ACC112 (cell line): Measurements from ENCODE around the gene PPP1CB.

ENCODE experiments used
- H2AFZ ChIP-seq: fragments of 200-600 bp; sonication (generic); one replicate; pipeline ENCODE4 v1.6.0; 2017; ENCODE audit warnings: antibody characterized with exemption, low read length; ENCODE audit not compliant: unreplicated experiment
- H3K27ac ChIP-seq: fragments of 200-600 bp; sonication (generic); 2 replicates; pipeline ENCODE4 v1.5.1; 2014; ENCODE audit warnings: low read depth, mild to moderate bottlenecking, antibody characterized with exemption, low read length, moderate library complexity
- H3K27me3 ChIP-seq: fragments of 200-600 bp; sonication (generic); 2 replicates; pipeline ENCODE4 v1.6.1; 2014; ENCODE audit warnings: mild to moderate bottlenecking, antibody characterized with exemption, low read length, moderate library complexity, mixed read lengths; ENCODE audit not compliant: insufficient read depth
- H3K36me3 ChIP-seq: fragments of 200-600 bp; sonication (generic); 2 replicates; pipeline ENCODE4 v1.6.1; 2016; ENCODE audit warnings: mild to moderate bottlenecking, antibody characterized with exemption, low read length, moderate library complexity, mixed read lengths; ENCODE audit not compliant: insufficient read depth
- H3K4me1 ChIP-seq: fragments of 200-600 bp; sonication (generic); one replicate; pipeline ENCODE4 v1.6.1; 2016; ENCODE audit warnings: low read length, mixed read lengths; ENCODE audit not compliant: insufficient read depth, unreplicated experiment, control insufficient read depth
- H3K4me3 ChIP-seq: fragments of 200-600 bp; sonication (generic); 2 replicates; pipeline ENCODE4 v1.5.1; 2014; ENCODE audit warnings: mild to moderate bottlenecking, low read depth, low read length
- H3K79me2 ChIP-seq: fragments of 200-600 bp; sonication (generic); one replicate; pipeline ENCODE4 v1.6.0; 2016; ENCODE audit warnings: low read length; ENCODE audit not compliant: control insufficient read depth, unreplicated experiment, insufficient read depth

Gene PPP1CB

DNA sequence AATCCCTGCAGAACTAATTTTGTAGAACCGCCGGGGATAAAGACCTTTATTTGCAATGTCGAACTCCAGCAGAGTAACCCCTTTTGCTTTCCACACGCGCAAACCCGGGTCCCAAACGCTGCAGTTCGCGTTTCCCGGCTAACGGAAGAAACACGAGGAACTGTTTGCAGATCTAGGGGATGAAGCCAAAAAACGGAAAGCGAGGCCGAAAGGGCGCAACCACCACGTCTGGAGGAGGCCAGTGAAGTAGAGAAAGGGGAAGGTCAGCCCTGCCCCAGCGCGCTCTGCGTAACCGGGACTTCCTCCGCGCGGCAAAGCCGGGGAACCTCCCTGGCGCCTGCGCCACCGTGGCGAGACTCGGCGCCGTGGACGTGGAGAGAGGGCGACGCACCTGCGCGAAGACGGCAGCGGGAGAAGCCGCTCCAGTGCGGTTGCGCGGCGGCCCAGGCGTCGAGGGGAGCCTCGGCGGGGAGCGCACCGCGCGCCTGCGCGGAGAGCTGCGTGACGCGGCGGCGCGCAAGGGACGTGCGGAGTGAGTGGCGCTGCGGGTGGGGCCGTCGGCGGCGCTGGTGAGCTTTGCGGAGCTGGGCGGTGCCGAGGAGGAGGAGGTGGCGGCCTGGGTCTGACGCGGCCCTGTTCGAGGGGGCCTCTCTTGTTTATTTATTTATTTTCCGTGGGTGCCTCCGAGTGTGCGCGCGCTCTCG, at the start of gene PPP1CB:
Gene PPP1CB, plus strand, starts transcription at position 579 of the 704 bp plus-strand sequence. CDS start 295 bp downstream, outside the sequence.
- H2AFZ ChIP-seq: peak within 1 kb of the TSS; percentile 77
- peaks cover 41% of the 10 kb centered on the region for H3K4me1 ChIP-seq
- no peaks in the 10 kb centered on the region for H3K27me3 ChIP-seq
- H3K79me2 ChIP-seq: peaks cover 48% of the 10 kb centered on the region
- H3K4me3 ChIP-seq: peak within 1 kb of the TSS; percentile 99
- peak within 1 kb of the TSS; percentile 90 for H3K27ac ChIP-seq
- H3K36me3 ChIP-seq: no peaks in the 10 kb centered on the region

DNA sequence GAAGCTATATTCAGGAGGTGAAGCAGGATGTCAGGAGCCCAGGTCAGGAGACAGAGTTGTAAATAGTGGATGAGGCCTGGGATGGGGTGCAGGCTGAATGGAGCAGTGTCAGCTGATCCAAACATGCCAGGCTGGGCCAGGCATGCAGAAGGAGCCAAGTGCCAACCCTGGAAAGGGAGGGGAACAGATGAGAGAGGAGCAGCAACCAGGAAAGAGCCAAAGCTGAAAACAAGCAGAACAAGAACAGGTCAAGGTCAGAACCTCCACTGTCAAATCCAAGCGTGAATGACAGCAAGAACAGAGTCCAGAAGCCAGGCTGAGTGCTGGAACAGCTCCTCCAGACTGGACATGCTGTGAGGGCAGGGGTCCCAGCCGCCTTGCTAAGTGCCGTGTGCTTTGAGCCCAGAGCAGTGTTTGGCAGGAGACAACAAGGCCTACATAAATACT, 49.2 kb upstream of the PPP1CB start:
- Histone ChIP-seq H3K79me2 (no peaks in the 10 kb centered on the region), H3K4me3 (no peak overlapping the region), H3K36me3 (no peaks in the 10 kb centered on the region), H3K27me3 (no peaks in the 10 kb centered on the region), H3K4me1 (no peaks in the 10 kb centered on the region), H3K27ac (no peak overlapping the region), H2AFZ (no peak overlapping the region)

DNA sequence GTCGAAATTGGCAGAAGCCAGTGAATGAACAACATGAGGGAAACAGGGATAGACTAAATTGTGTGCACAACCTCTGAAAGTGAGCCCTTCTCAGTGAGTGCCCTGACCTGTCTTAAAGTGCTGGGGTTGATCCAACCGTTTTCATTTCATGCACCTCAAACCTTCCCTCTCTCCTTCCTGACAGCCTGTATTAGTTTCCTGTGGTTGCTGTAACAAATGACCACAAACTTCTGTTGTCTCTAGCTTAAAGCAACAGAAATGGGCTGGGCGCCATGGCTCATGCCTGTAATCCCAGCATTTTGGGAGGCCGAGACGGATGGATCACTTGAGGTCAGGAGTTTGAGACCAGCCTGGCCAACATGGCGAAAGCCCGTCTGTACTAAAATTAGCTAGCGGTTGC, 48.8 kb upstream of the PPP1CB start:
- Histone ChIP-seq H3K79me2 (no peaks in the 10 kb centered on the region), H3K36me3 (no peaks in the 10 kb centered on the region), H3K27me3 (no peaks in the 10 kb centered on the region), H3K27ac (no peak overlapping the region), H3K4me3 (no peak overlapping the region), H2AFZ (no peak overlapping the region), H3K4me1 (no peaks in the 10 kb centered on the region)

DNA sequence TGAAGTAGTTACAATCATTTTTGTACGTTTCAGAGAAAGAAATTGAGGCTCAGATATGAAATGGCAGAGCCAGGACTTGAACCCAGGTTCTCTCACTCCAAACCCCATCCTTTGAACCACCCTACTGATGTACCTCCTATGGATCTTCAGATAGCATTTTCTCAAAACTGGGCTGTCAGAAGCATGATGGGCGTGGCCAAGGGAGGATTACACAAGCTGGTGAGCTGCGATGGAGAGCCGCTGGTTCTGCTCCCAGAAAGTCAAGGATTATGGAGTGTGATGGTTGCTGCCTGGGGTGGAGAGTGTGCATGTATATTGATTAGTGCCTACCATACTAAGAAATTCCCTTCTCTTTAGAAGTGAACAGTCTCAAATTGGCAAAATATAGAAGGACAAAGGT, 47.0 kb upstream of the PPP1CB start:
- H3K27me3 ChIP-seq: no peaks in the 10 kb centered on the region
- H3K4me1 ChIP-seq: no peaks in the 10 kb centered on the region
- no peaks in the 10 kb centered on the region for H3K79me2 ChIP-seq
- H3K36me3 ChIP-seq: no peaks in the 10 kb centered on the region
- no peak overlapping the region for H3K4me3 ChIP-seq
- H3K27ac ChIP-seq: no peak overlapping the region
- H2AFZ ChIP-seq: no peak overlapping the region

DNA sequence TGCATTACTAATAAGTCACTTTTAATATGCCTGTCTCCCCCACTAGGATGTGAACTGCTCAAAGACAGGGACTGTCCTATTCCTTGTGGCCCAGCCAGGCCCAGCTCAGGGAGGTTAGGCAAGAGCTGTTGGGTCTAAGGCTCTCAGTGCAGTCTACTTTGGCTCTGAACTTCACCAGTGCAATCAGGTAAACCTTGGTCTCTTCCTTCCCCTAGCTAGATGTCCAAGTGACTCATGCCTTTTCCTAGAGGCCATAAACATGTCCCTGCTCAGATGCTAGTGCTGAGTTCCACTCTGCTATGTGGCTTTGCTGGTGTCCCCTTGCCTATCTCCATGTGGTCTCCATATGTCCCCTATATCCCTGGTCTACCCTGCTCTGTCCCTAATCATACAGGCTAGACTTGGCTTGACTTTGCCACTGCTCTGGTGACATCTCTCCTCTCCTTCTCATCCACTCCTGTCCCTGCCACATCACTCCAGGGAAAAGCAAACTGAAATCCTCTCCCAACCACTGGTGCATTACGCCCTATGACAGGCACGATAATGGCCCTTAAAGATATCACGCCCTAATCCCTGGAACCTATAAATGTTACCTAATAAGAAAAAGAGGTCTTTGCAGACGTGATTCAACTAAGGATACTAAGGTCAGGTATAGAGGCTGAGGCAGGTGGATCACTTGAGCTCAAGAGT, 45.7 kb upstream of the PPP1CB start:
- no peaks in the 10 kb centered on the region for H3K36me3 ChIP-seq
- H3K79me2 ChIP-seq: no peaks in the 10 kb centered on the region
- H2AFZ ChIP-seq: no peak overlapping the region
- no peak overlapping the region for H3K27ac ChIP-seq
- no peaks in the 10 kb centered on the region for H3K4me1 ChIP-seq
- H3K4me3 ChIP-seq: no peak overlapping the region
- H3K27me3 ChIP-seq: no peaks in the 10 kb centered on the region

DNA sequence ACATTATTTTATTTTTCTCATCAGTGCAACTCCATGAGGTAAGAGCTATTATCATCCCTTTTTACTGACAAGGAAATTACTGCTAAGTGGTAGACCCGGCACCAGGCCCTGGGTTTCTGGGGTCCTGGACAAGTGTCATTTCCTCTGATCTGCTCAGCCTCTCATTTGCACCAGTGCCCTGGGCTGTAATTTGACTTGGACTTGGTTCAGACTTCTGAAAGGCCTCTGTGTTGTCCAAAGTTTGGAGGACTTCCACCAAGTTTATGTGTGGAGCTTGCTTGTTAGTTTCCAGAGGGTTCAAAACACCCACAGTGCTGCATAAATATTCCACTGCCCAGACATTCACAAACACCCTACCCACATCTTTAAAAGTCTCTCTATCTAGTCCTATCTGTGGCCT, 44.0 kb upstream of the PPP1CB start:
- Histone ChIP-seq H3K79me2 (no peaks in the 10 kb centered on the region), H2AFZ (no peak overlapping the region), H3K27me3 (no peaks in the 10 kb centered on the region), H3K4me3 (no peak overlapping the region), H3K36me3 (no peaks in the 10 kb centered on the region), H3K4me1 (peaks cover 3% of the 10 kb centered on the region), H3K27ac (no peak overlapping the region)

DNA sequence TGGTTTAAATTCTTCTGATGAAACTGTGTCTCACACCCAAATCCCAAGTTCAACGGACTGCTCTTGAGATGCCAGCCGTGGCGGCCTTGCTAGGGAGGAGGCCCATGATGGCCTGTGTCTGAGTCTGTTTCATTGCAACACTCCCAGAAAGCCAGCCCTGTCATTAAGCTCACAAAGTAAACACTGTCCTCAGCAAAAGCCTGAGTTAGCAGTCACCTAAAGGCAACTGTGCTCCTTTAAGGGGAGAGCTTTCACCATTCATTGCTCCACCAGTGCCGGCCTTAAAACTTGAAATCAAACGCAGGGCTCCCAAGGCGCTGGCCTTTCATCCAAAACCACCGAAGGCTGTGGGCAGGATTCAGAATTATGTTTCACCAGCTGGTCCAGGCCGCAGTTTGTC, 42.5 kb upstream of the PPP1CB start:
- no peaks in the 10 kb centered on the region for H3K79me2 ChIP-seq
- no peaks in the 10 kb centered on the region for H3K27me3 ChIP-seq
- H3K4me3 ChIP-seq: no peak overlapping the region
- H2AFZ ChIP-seq: no peak overlapping the region
- H3K27ac ChIP-seq: no peak overlapping the region
- no peaks in the 10 kb centered on the region for H3K36me3 ChIP-seq
- peaks cover 11% of the 10 kb centered on the region for H3K4me1 ChIP-seq

DNA sequence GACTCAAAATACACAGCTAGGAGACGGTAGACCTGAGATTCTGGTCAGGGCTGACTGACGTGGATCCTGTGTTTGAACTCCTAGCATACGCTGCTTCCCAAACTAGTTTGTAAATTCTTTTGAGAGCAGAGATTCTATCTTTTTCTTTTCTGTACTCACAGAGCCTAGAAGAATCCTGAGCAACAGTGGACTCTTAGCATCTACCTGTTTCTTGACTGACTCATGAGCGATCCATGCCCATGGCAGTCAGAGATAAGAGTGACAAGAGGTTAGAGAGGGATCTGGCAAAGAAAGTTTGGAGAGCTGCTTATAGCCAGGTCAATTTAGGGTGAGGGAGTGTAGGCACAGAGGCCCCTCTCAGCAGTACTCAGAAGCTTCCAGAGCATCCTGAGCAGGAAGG, 41.1 kb upstream of the PPP1CB start:
- Histone ChIP-seq H3K27me3 (no peaks in the 10 kb centered on the region), H3K4me3 (no peak overlapping the region), H3K36me3 (no peaks in the 10 kb centered on the region), H2AFZ (no peak overlapping the region), H3K79me2 (no peaks in the 10 kb centered on the region), H3K27ac (no peak overlapping the region), H3K4me1 (peaks cover 12% of the 10 kb centered on the region)

DNA sequence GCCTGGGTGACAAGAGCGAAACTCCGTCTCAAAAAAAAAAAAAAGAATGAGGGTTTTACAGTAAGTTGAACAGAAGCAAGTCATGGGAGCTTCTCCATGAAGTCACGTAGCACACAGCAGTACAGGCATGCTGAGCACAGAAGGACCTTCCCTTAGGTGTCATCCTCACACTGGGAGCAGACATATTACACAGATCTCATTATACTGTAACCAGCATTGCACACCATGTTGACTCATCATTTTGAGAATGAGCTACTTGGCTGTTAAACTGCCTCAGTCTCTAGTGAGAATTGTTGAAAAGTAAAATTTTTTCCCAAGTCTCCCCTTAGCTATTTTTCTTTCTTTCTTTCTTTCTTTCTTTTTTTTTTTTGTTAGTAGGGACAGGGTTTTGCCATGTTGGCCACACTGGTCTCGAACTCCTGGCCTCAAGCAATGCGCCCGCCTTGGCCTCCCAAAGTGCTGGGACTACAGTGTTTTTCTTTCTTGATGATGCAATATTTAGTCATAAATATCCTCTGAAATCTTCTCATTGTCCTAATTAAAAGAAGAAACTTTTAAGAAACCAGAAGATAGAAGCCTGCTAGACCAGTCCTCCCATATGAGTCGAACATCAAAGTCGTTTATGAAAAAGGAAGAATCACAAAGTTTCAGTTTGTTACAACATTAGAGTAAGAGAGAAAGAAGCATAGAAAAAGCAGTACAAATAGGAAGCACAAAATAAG, 37.9 kb upstream of the PPP1CB start:
- Histone ChIP-seq H3K4me1 (peaks cover 32% of the 10 kb centered on the region), H2AFZ (no peak overlapping the region), H3K4me3 (no peak overlapping the region), H3K79me2 (no peaks in the 10 kb centered on the region), H3K27ac (peak overlapping the region; percentile 26; the same call in 1 of the 2 replicates), H3K36me3 (no peaks in the 10 kb centered on the region), H3K27me3 (no peaks in the 10 kb centered on the region)

DNA sequence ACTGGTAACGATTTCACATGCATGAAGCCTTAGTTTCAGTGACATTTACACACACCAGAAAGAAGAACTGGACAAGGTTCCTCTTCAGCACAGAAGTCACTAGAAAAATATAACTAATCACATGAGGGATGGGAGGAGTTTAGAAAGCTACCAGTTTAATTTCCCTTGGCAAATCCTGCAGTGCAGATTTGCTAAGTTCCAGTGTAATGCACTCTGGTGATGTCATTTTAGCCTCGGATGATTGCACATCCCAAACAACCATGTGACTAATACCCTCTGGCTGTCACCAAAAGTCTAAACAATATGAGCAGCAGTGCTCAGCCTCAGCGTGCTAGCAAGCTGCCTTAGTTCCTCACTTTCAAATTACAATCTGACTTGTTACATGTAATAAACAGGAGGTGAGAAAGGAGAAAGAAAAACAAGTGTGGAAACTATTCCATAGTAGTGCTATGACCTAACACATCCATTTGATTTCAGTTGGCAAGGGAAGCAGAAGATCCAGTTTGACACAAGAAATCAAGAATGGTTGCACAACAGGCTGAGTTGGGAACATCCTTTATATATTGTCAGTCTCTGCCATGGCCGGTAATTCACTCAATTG, 35.3 kb upstream of the PPP1CB start:
- H3K27me3 ChIP-seq: no peaks in the 10 kb centered on the region
- peak overlapping the region; percentile 53 for H3K4me3 ChIP-seq
- peaks cover 31% of the 10 kb centered on the region for H3K4me1 ChIP-seq
- peak overlapping the region; percentile 85 for H3K27ac ChIP-seq
- no peaks in the 10 kb centered on the region for H3K36me3 ChIP-seq
- H2AFZ ChIP-seq: peak overlapping the region; percentile 18
- H3K79me2 ChIP-seq: no peaks in the 10 kb centered on the region
